CD4-positive, alpha-beta T cell treated with Interferon gamma for 1 hour (primary cell): Measurements from ENCODE around the gene C2orf15.
A peak's percentile ranks its signal among the peaks of the same experiment; 100 is the strongest.
"Not testable (repeated sequence)": the region's sequence is repeated elsewhere in the genome, so short reads cannot be mapped to it uniquely, and the experiment has no call there.

Source experiments
- DNase-seq: peaks from one replicate; pipeline ENCODE4 v3.0.0-alpha.2; 2020

C2orf15 gene

GRCh38 chr2:99169534-99169933 is 28.0 kb downstream of the C2orf15 start:
- DNase-seq: no peak

DNA sequence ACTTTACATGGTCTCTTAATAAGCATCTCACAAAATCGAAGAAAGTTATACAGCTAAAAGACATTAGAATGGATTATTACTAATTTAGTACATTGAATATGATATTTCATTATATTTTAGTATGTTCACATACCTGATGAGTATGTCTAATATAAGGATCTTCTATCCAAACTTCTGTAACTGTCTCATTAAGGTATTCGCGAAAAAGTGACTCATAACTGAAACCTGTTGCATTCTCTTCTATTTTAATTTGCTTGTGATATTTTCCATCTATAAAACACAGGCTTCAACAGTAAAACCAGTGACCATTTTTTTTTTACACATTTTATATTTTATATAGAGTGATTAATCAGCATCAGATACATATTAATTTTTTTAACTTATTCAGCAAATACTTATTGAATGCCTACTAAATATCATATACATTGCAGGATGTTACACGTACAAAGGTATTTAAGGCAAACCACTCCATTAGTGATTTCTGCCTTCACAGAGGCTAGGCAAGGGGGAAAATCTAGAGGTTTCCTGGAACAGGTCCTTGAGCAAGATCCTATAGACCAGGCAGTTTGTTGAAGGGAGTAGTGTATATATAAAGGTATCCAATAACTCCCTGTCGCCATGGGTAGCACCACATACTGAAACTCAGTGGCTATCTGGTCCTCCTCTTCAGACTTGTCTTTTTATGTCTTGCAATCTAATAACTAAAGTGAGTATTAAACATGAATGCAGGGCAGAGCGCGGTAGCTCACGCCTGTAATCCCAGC is 30.1 kb downstream of the C2orf15 start:
- DNase-seq: no peak

DNA sequence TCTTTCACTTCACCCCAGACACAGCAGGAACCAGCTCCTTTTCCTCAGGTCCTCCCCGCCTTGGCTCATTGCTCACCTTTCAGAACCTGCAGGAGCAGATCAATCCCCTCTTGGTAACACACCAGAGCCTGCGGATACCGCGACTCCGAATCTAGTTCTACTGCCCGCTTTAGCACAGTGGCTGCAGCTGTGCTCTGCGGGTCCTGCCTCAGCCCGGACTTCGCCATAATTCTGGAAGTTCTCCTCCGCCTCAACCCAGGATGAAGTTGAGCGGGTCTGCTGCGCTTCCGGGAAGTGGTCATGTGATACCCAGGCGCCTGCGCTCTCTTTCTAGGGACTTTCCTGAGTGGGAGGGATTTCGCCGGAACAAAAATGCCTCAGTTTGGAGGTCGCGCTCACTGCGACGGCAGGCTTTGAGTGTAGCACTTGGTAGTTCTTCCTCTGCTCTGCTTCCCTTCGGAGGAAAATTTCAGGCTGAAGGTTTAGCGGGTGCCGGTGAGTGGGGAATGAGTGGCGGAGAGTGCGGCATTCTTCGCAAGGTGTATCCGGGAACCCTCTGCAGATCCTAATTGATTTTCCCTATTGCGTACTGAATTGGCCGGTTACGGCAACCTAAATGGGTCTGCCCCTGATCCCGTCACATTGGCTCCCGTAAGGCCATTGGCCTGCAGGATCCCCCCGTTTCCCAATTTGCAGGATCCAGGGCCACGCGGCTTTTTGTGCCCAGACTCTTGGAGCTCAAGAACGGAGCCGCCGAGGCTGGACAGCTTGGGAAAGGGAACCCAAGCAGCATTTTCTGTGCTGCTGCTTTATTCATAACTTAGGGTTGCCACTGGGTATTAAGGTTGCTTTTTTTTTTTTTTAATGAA is 39.5 kb downstream of the C2orf15 start, which contains the start of the genes MITD1 and MRPL30:
MITD1 (minus strand) TSS at position 304 of the 869 bp plus-strand sequence; CDS start at position 227, 77 bp downstream.
MRPL30 (plus strand) TSS at position 430 of the 869 bp plus-strand sequence. CDS start 5,020 bp downstream, outside the sequence.
- peak; percentile 90 for DNase-seq

- DNase-seq: no peak
Observed at GRCh38 chr2:99181624-99182000, 40.1 kb downstream of the C2orf15 start.

GRCh38 chr2:99183025-99183424 is 41.5 kb downstream of the C2orf15 start:
- DNase-seq: no peak

DNA sequence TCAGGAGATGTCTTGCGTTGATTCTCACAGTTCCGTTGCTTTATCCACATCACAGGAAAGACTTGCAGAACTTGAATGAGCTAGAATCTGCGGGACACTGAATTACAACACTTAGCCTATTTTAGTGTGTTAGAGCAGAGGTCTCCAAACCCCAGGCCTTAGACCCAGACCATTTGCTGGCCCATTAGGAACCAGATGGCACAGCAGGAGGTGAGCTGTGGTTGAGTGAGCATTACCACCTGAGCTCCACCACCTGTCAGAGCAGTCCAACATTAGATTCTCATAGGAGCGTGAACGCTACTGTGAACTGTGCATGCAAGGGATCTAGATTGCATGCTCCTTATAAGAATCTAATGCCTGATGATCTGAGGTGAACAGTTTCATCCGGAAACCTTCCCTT is 43.3 kb downstream of the C2orf15 start:
- DNase-seq: no peak

DNA sequence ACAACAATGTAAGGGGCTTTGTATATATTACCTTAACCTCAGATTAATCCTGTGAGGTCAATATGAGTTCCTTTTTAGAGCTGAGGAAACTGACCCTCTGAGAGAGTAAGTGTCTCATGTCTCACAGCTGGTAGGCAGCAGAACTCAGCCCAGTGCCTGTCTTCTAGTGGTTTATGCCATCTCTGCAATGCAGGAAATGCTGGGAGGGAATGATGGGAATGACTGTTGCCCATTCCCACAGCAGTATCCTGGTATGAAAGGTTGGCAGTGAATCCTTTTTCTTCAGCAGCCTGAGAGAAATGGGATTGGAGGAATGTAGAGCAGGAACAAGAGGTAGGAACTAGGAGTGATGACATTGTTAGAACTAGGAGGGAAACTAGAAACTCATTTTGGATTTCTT is 45.5 kb downstream of the C2orf15 start:
- no peak for DNase-seq

GRCh38 chr2:99188357-99188756 is 46.9 kb downstream of the C2orf15 start:
- DNase-seq: no peak

DNA sequence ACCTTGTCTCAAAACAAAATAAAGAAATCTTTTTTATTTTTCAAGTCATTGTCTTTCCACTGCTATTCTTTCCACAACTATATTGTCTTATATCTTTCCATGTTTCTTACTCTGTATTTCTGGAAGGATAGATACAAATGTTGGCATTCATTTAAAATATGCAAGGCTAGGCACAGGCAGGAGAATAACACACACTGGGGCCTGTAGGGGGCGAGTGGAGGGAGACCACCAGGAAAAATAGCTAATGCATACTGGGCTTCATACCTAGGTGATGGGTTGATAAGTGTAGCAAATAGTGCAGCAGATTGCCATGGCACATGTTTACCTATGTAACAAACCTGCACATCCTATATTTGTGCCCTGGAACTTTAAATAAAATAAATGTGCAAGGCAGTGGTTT is 49.0 kb downstream of the C2orf15 start:
- no peak for DNase-seq

- not testable (repeated sequence) for DNase-seq
Observed at GRCh38 chr2:99192364-99192763, 50.9 kb downstream of the C2orf15 start.

DNA sequence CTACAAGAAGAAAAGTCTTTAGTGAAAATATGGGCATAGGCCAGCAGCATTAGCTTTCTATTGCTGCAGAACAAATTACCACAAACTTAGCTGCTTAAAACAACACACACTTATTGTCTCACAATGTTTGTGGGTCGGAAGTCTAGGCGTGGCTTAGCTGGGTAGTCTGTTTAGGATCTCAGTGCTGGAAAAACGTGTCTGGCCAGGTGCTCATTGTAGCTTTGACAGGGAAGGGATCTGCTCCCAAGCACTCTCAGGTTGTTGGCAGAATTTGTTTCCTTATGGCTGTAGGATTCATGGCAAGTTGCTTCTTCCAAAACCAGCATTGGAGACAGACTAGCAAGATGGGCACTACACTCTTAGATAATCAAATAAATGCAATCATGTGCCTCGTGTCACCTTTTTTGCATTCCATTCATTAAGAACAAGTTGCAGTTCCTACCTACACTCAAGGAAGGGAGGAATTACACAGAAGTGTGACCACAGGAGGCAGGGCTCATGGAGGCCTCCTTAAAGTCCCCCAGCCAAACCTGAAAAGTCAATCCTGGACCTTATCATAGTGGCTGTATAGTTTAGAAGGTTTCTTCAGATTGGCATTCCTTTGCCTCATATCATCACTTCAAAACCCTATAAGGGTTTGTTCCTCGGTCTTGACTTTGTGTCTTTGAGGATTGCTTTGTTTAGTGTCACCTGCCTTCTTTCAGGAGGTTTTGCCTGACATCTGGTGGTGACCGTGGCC is 56.8 kb downstream of the C2orf15 start:
- DNase-seq: no peak

GRCh38 chr2:99200076-99200800 is 58.7 kb downstream of the C2orf15 start:
- DNase-seq: no peak
